Muscle of arm (tissue), 12 donors: Measurements from ENCODE around the gene ORC3. TPM values are rescaled to one million over a fixed set of nuclear protein-coding genes. Genes with fewer than 3 reads are reported as not detected.

Source experiments
- polyA plus RNA-seq, 12 donors: library from polyadenylated mRNA; unstranded; fragments of 120-200 nt; gene quantifications; one replicate each; pipeline ENCODE4 v1.2.1, GENCODE V29; 2013; ENCODE audit not compliant: insufficient read length in 12 of 12

ORC3 gene
- polyA plus RNA-seq, 12 donors = 20.4 to 31.6 (median 28.3) TPM; not detected in 1

Other genes starting within 250 kb of the ORC3 start
- 1 to 10 TPM in 8 of 12 donors, under 1 TPM in 2, not detected in 2; 0.75 to 5.8 (median 2.2) TPM for gene C6orf163, start 245.3 kb upstream of the ORC3 start, polyA plus RNA-seq
- gene CFAP206, start 182.2 kb upstream of the ORC3 start, polyA plus RNA-seq = under 1 TPM in 8 of 12 donors, not detected in 4; 0.07 to 0.52 (median 0.18) TPM
- 10 to 100 TPM in 11 of 12 donors, not detected in 1; 15.4 to 29.0 (median 22.2) TPM for gene SLC35A1, start 117.2 kb upstream of the ORC3 start, polyA plus RNA-seq
- gene RARS2, start 148 bp upstream of the ORC3 start, polyA plus RNA-seq = 10 to 100 TPM in 11 of 12 donors, not detected in 1; 37.1 to 61.4 (median 48.4) TPM
- 10 to 100 TPM in 11 of 12 donors, not detected in 1; 35.4 to 46.2 (median 41.0) TPM for gene AKIRIN2, start 112.1 kb downstream of the ORC3 start, polyA plus RNA-seq